Keratinocyte (primary cell): ENCODE measurements around the gene GON7. TPM values are rescaled to one million over a fixed set of nuclear protein-coding genes. Genes with fewer than 3 reads are reported as not detected.

Experiments used
- DNase-seq: peaks from one replicate; pipeline ENCODE4 v3.0.0-alpha.2; 2011; ENCODE audit warnings: low read depth, missing footprints, low spot score
- FAIRE-seq: peaks from 2 replicates; lab custom pipeline; 2011; peaks lifted over from hg19 to GRCh38; lab: Jason Lieb, UNC
- H2AFZ ChIP-seq: 2 replicates; pipeline ENCODE4 v1.6.0; 2012; ENCODE audit warnings: low read length, control low read depth, inconsistent platforms; ENCODE audit not compliant: control insufficient read depth
- H3K27ac ChIP-seq: 2 replicates; pipeline ENCODE4 v1.5.1; 2011; ENCODE audit warnings: low read length; ENCODE audit not compliant: control insufficient read depth, insufficient read depth
- H3K27me3 ChIP-seq: 3 replicates; pipeline ENCODE4 v1.6.0; 2011; ENCODE audit warnings: low read length; ENCODE audit not compliant: control insufficient read depth, insufficient read depth; ENCODE audit errors: extremely low read depth
- H3K36me3 ChIP-seq, 2 experiments: 2 replicates in 1 of 2; 3 replicates in 1 of 2; pipeline ENCODE4 v1.5.1; 2011; ENCODE audit warnings: low read length in 2 of 2, mild to moderate bottlenecking in 1 of 2; ENCODE audit not compliant: control insufficient read depth in 2 of 2, insufficient read depth in 2 of 2; ENCODE audit errors: extremely low read depth in 1 of 2
- H3K4me1 ChIP-seq: 3 replicates; pipeline ENCODE4 v1.5.1; 2011; ENCODE audit warnings: low read length; ENCODE audit not compliant: control insufficient read depth, insufficient read depth; ENCODE audit errors: extremely low read depth
- H3K4me2 ChIP-seq: 3 replicates; pipeline ENCODE4 v1.6.0; 2011; ENCODE audit warnings: low read depth, low read length; ENCODE audit not compliant: control insufficient read depth, insufficient read depth; ENCODE audit errors: extremely low read depth
- H3K4me3 ChIP-seq, 3 experiments: fragments of 200-600 bp in 1 of 3; sonication (generic) in 1 of 3; 2 replicates in 2 of 3; 3 replicates in 1 of 3; pipeline ENCODE4 v1.5.1; 2011 to 2016; ENCODE audit warnings: low read length in 3 of 3, mild to moderate bottlenecking in 3 of 3, control low read depth in 2 of 3, inconsistent platforms in 1 of 3, low read depth in 1 of 3, mixed read lengths in 1 of 3, mixed run types in 1 of 3, moderate library complexity in 1 of 3; ENCODE audit not compliant: control insufficient read depth in 2 of 3, insufficient read depth in 2 of 3; ENCODE audit errors: extremely low read depth in 1 of 3
- H3K79me2 ChIP-seq: 2 replicates; pipeline ENCODE4 v1.6.0; 2012; ENCODE audit warnings: low read length; ENCODE audit not compliant: control insufficient read depth, insufficient read depth
- H3K9ac ChIP-seq: 3 replicates; pipeline ENCODE4 v1.6.0; 2011; ENCODE audit warnings: low read length; ENCODE audit not compliant: control insufficient read depth, insufficient read depth; ENCODE audit errors: extremely low read depth
- H3K9me1 ChIP-seq: 3 replicates; pipeline ENCODE4 v1.6.0; 2011; ENCODE audit warnings: low read length; ENCODE audit not compliant: control insufficient read depth, insufficient read depth; ENCODE audit errors: extremely low read depth
- H3K9me3 ChIP-seq: 2 replicates; pipeline ENCODE4 v1.5.1; 2012; ENCODE audit warnings: low read depth, low read length; ENCODE audit not compliant: control insufficient read depth
- H4K20me1 ChIP-seq: 3 replicates; pipeline ENCODE4 v1.6.0; 2011; ENCODE audit warnings: low read length; ENCODE audit not compliant: control insufficient read depth, insufficient read depth; ENCODE audit errors: extremely low read depth
- EZH2 ChIP-seq: IDR thresholded peaks from one replicate; pipeline ENCODE4 v1.6.1; 2012; ENCODE audit warnings: inconsistent platforms, mild to moderate bottlenecking, low read length, moderate library complexity
- dilution Hi-C: fragments of 300-500 bp; cut with MboI; formaldehyde crosslinking; loops from one replicate; pipeline ENCODE4 v1.7.0; 2020; ENCODE audit warnings: low sequenced_read_pairs; ENCODE audit not compliant: extremely low pct_ligation_motif_present
- polyA plus RNA-seq, 5 experiments: library from polyadenylated mRNA; depleted of rRNA in 3 of 5; stranded (reverse) in 3 of 5; stranded (forward) in 1 of 5; unstranded in 1 of 5; fragments of >200 nt; gene quantifications; 1 replicate in 1 of 5; 2 replicates in 3 of 5; 3 replicates in 1 of 5; pipeline versions ENCODE4 v1.2.1 to v1.2.3, GENCODE V29; 2011 to 2012; ENCODE audit warnings: missing spikeins in 2 of 5, low read depth in 1 of 5, low replicate concordance in 1 of 5
- TF ChIP-seq, protein P1 (sequence below), 3 experiments: IDR thresholded peaks in 1 of 3; conservative IDR thresholded peaks in 1 of 3; optimal IDR thresholded peaks in 1 of 3; 2 replicates in 2 of 3; 3 replicates in 1 of 3; pipeline versions ENCODE3 to v1.5.1; 2011; ENCODE audit warnings: low read length in 3 of 3, mild to moderate bottlenecking in 3 of 3, moderate library complexity in 2 of 3, control low read depth in 1 of 3, inconsistent platforms in 1 of 3; ENCODE audit not compliant: insufficient read depth in 2 of 3; ENCODE audit errors: extremely low read depth in 1 of 3

GON7 gene
- polyA plus RNA-seq, 1 donor (not counting 4 experiments of a cell fraction or from before 2014, with no cell fraction given), result 12.6 TPM

DNA sequence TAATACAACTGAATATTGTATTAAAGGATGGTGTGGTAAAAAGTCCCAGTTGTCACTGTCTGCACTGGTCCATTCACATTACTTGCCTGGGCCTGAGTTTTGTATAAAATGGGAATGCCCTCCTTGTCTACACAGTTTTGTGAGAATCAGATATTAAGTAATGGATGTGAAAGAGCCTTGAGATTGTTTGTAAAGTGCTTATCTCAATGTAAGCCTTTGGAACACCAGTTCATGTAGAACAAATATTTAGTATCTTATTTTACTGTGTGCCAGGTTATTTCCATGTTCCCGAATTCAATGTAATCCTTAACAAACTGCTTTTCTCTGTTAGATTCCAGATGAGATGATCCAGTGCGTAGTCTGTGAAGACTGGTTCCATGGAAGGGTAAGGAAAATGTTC, 7.7 kb upstream of the GON7 start:
- no peaks in the 10 kb centered on the region for H4K20me1 ChIP-seq
- H3K9me1 ChIP-seq, result no peaks in the 10 kb centered on the region
- no peak overlapping the region for H2AFZ ChIP-seq
- H3K4me2 ChIP-seq, result no peak overlapping the region
- TF ChIP-seq, protein P1, sequence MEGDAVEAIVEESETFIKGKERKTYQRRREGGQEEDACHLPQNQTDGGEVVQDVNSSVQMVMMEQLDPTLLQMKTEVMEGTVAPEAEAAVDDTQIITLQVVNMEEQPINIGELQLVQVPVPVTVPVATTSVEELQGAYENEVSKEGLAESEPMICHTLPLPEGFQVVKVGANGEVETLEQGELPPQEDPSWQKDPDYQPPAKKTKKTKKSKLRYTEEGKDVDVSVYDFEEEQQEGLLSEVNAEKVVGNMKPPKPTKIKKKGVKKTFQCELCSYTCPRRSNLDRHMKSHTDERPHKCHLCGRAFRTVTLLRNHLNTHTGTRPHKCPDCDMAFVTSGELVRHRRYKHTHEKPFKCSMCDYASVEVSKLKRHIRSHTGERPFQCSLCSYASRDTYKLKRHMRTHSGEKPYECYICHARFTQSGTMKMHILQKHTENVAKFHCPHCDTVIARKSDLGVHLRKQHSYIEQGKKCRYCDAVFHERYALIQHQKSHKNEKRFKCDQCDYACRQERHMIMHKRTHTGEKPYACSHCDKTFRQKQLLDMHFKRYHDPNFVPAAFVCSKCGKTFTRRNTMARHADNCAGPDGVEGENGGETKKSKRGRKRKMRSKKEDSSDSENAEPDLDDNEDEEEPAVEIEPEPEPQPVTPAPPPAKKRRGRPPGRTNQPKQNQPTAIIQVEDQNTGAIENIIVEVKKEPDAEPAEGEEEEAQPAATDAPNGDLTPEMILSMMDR (optimal IDR thresholded peaks at IDR 0.05 in 1 of 3, IDR thresholded peaks at IDR 0.05 in 1 of 3, conservative IDR thresholded peaks at IDR 0.05 in 1 of 3; ENCODE audit: extremely low read depth in 1 of 3, insufficient read depth in 2 of 3, low read length in 3 of 3), result no peak
- TF ChIP-seq EZH2, result no peak
- FAIRE-seq, result no peak
- no peak overlapping the region for H3K4me3 ChIP-seq
- no peaks in the 10 kb centered on the region for H3K9me3 ChIP-seq
- H3K36me3 ChIP-seq, result peaks cover 0 to 10% of the 10 kb centered on the region in 2 experiments
- no peak overlapping the region for H3K9ac ChIP-seq
- no peaks in the 10 kb centered on the region for H3K79me2 ChIP-seq
- dilution Hi-C loops, result no loop called here
- H3K27ac ChIP-seq, result no peak overlapping the region
- DNase-seq, result no peak
- H3K27me3 ChIP-seq, result no peaks in the 10 kb centered on the region
- no peaks in the 10 kb centered on the region for H3K4me1 ChIP-seq

DNA sequence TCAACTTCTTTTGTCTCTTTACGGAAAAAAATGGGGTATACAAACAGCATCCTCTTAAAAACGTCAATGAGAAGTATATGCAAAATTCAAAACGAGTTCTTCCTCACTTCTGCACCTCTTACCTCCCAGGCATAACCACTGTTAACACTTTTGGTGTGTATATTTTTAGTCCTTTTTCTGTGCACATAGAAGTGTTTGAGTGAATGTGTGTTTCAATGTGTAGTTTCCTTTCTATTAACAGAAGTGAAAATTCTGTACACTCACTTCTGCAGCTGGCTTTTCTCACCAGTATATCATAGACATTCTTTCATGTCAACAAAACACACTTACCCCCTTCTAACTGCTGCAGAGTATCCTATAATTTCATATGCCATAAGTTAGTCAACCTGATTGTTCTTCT, 5.6 kb upstream of the GON7 start:
- Histone ChIP-seq H3K4me3 (no peak overlapping the region), H3K27me3 (no peaks in the 10 kb centered on the region), H3K79me2 (peaks cover 12% of the 10 kb centered on the region), H4K20me1 (no peaks in the 10 kb centered on the region), H3K27ac (no peak overlapping the region), H3K4me2 (no peak overlapping the region), H3K9ac (no peak overlapping the region), H3K4me1 (peaks cover 8% of the 10 kb centered on the region), H3K9me1 (no peaks in the 10 kb centered on the region), H2AFZ (no peak overlapping the region), H3K9me3 (no peaks in the 10 kb centered on the region), H3K36me3 (peaks cover 0 to 10% of the 10 kb centered on the region in 2 experiments)
- dilution Hi-C loops, result no loop called here
- DNase-seq (no peak), FAIRE-seq (no peak)
- TF ChIP-seq, protein P1 (optimal IDR thresholded peaks at IDR 0.05 in 1 of 3, IDR thresholded peaks at IDR 0.05 in 1 of 3, conservative IDR thresholded peaks at IDR 0.05 in 1 of 3; ENCODE audit: extremely low read depth in 1 of 3, insufficient read depth in 2 of 3, low read length in 3 of 3), result no peak
- no peak for TF ChIP-seq EZH2
